Endothelial cell of umbilical vein (primary cell): ENCODE measurements around the gene C4orf50. TPM values are rescaled to one million over a fixed set of nuclear protein-coding genes. Genes with fewer than 3 reads are reported as not detected.

Experiments
- BruUV-seq: library from RNA; stranded (reverse); fragments of 400-500 nt; replicated peaks from 2 replicates; lab custom pipeline; 2021; lab: Mats Ljungman, UMichigan
- CTCF ChIA-PET: fragments of 300-600, 350-600 bp; sonication (Branson Sonifier 250); formaldehyde crosslinking; loops from one replicate; lab custom pipeline; 2021; ENCODE audit warnings: antibody characterized with exemption, inconsistent platforms; lab: Charles Lee
- POLR2A ChIA-PET: fragments of 300-600, 350-600 bp; sonication (Branson Sonifier 250); formaldehyde crosslinking; loops from one replicate; lab custom pipeline; 2021; ENCODE audit warnings: antibody characterized with exemption, inconsistent platforms; lab: Charles Lee
- DNase-seq: peaks from one replicate; pipeline ENCODE4 v3.0.0-alpha.2; 2011; ENCODE audit warnings: low read depth, low spot score
- FAIRE-seq: peaks from 2 replicates; lab custom pipeline; 2011; peaks lifted over from hg19 to GRCh38; lab: Jason Lieb, UNC
- H2AFZ ChIP-seq: 2 replicates; pipeline ENCODE4 v1.6.0; 2012; ENCODE audit warnings: low read depth, low read length, control low read depth, inconsistent platforms
- H3K27ac ChIP-seq: 2 replicates; pipeline ENCODE4 v1.5.1; 2011; ENCODE audit warnings: low read depth, mild to moderate bottlenecking, control low read depth, low read length, moderate library complexity; ENCODE audit not compliant: insufficient read depth
- H3K27me3 ChIP-seq, 2 experiments: 2 replicates each; pipeline versions ENCODE4 v1.6.0 to v1.6.1; 2011; ENCODE audit warnings: low read length in 2 of 2, mixed read lengths in 1 of 2; ENCODE audit not compliant: control insufficient read depth in 2 of 2, insufficient read depth in 2 of 2
- H3K36me3 ChIP-seq, 2 experiments: 2 replicates in 1 of 2; 3 replicates in 1 of 2; pipeline ENCODE4 v1.5.1; 2011; ENCODE audit warnings: low read length in 2 of 2, mild to moderate bottlenecking in 1 of 2, moderate library complexity in 1 of 2; ENCODE audit not compliant: control insufficient read depth in 2 of 2, insufficient read depth in 2 of 2; ENCODE audit errors: extremely low read depth in 1 of 2
- H3K4me1 ChIP-seq: 3 replicates; pipeline ENCODE4 v1.5.1; 2011; ENCODE audit warnings: mild to moderate bottlenecking, low read length; ENCODE audit not compliant: control insufficient read depth, insufficient read depth; ENCODE audit errors: extremely low read depth
- H3K4me2 ChIP-seq: 2 replicates; pipeline ENCODE4 v1.6.1; 2011; ENCODE audit warnings: low read length, control low read depth, mixed read lengths; ENCODE audit not compliant: insufficient read depth
- H3K4me3 ChIP-seq, 3 experiments: fragments of 200-600 bp in 1 of 3; sonication (generic), shearing (Covaris generic) in 1 of 3; replicated peaks in 1 of 3; 2 replicates each; pipeline ENCODE4 v1.5.1; 2011 to 2016; ENCODE audit warnings: control low read depth in 3 of 3, low read length in 3 of 3, mild to moderate bottlenecking in 2 of 3, inconsistent platforms in 1 of 3, low read depth in 1 of 3, moderate library complexity in 1 of 3; ENCODE audit not compliant: insufficient read depth in 1 of 3
- H3K79me2 ChIP-seq: 2 replicates; pipeline ENCODE4 v1.6.0; 2012; ENCODE audit warnings: low read length, inconsistent platforms; ENCODE audit not compliant: control insufficient read depth, insufficient read depth
- H3K9ac ChIP-seq: replicated peaks from 2 replicates; pipeline ENCODE3; 2011; ENCODE audit warnings: low read length, control low read depth; ENCODE audit not compliant: insufficient read depth; ENCODE audit errors: extremely low read depth
- H3K9me1 ChIP-seq: replicated peaks from 3 replicates; pipeline ENCODE4 v1.6.0; 2011; ENCODE audit warnings: mild to moderate bottlenecking, low read length; ENCODE audit not compliant: control insufficient read depth, insufficient read depth; ENCODE audit errors: extremely low read depth
- H3K9me3 ChIP-seq: replicated peaks from 2 replicates; pipeline ENCODE4 v1.5.1; 2012; ENCODE audit warnings: low read length, inconsistent platforms; ENCODE audit not compliant: control insufficient read depth, insufficient read depth
- H4K20me1 ChIP-seq: replicated peaks from 2 replicates; pipeline ENCODE3; 2011; ENCODE audit warnings: mild to moderate bottlenecking, low read length; ENCODE audit not compliant: control insufficient read depth, insufficient read depth; ENCODE audit errors: extremely low read depth
- EZH2 ChIP-seq: IDR thresholded peaks from 2 replicates; pipeline ENCODE4 v1.6.1; 2012; ENCODE audit warnings: borderline replicate concordance, low read depth, mild to moderate bottlenecking, moderate library complexity, low read length, inconsistent platforms; ENCODE audit not compliant: severe bottlenecking
- FOS ChIP-seq: IDR thresholded peaks from 2 replicates; pipeline ENCODE4 v1.6.1; 2011; ENCODE audit warnings: mild to moderate bottlenecking, low read length, moderate library complexity, borderline replicate concordance; ENCODE audit not compliant: insufficient read depth
- GATA2 ChIP-seq: IDR thresholded peaks from 2 replicates; pipeline ENCODE4 v1.7.0; 2011; ENCODE audit warnings: low read depth, mild to moderate bottlenecking, moderate library complexity, mixed read lengths, low read length; ENCODE audit not compliant: insufficient read length, insufficient read depth
- JUN ChIP-seq: IDR thresholded peaks from 2 replicates; pipeline ENCODE4 v1.6.1; 2011; ENCODE audit warnings: borderline replicate concordance, low read depth; ENCODE audit not compliant: insufficient read length, insufficient read depth
- MAX ChIP-seq: IDR thresholded peaks from 2 replicates; pipeline ENCODE4 v1.6.1; 2011; ENCODE audit not compliant: insufficient read depth, insufficient read length
- MYC ChIP-seq: IDR thresholded peaks from one replicate; pipeline ENCODE4 v1.6.1; 2011; ENCODE audit warnings: mild to moderate bottlenecking, low read depth, low read length
- POLR2A ChIP-seq: IDR thresholded peaks from 2 replicates; pipeline ENCODE4 v1.6.1; 2012; ENCODE audit warnings: low read depth, mild to moderate bottlenecking, control low read depth, low read length
- POLR2AphosphoS5 ChIP-seq: IDR thresholded peaks from 2 replicates; pipeline ENCODE4 v1.6.1; 2012; ENCODE audit warnings: low read depth, mild to moderate bottlenecking, control low read depth, low read length, moderate library complexity; ENCODE audit not compliant: insufficient read depth
- dilution Hi-C: fragments of 300-500 bp; cut with MboI; formaldehyde crosslinking; loops from one replicate; pipeline ENCODE4 v1.15.0; 2019; ENCODE audit warnings: low sequenced_read_pairs; ENCODE audit not compliant: extremely low pct_ligation_motif_present
- intact Hi-C: fragments of 100-400 bp; cut with micrococcal nuclease; formaldehyde crosslinking; loops from one replicate; pipeline ENCODE4 v1.10.0; 2022
- polyA plus RNA-seq, 4 experiments: library from polyadenylated mRNA; depleted of rRNA in 3 of 4; stranded (reverse) in 3 of 4; unstranded in 1 of 4; fragments of >200 nt; gene quantifications; 2 replicates each; pipeline versions ENCODE4 v1.2.1 to v1.2.3, GENCODE V29; 2011 to 2012; ENCODE audit warnings: missing spikeins in 1 of 4
- total RNA-seq: library from RNA; stranded (reverse); gene quantifications from 2 replicates; pipeline ENCODE4 v1.2.3, GENCODE V29; 2021
- TF ChIP-seq, protein P1 (sequence below), 2 donors: IDR thresholded peaks; 1 replicate in 1 of 2; 2 replicates in 1 of 2; pipeline ENCODE4 v1.5.1; 2011; ENCODE audit warnings: low read length in 2 of 2, mild to moderate bottlenecking in 2 of 2, moderate library complexity in 2 of 2, control low read depth in 1 of 2, inconsistent platforms in 1 of 2, low read depth in 1 of 2; ENCODE audit not compliant: insufficient read depth in 1 of 2; ENCODE audit errors: extremely low read depth in 1 of 2

C4orf50 gene
- total and polyA plus RNA-seq, 2 donors (not counting 3 experiments of a cell fraction or from before 2014, with no cell fraction given), result not detected

DNA sequence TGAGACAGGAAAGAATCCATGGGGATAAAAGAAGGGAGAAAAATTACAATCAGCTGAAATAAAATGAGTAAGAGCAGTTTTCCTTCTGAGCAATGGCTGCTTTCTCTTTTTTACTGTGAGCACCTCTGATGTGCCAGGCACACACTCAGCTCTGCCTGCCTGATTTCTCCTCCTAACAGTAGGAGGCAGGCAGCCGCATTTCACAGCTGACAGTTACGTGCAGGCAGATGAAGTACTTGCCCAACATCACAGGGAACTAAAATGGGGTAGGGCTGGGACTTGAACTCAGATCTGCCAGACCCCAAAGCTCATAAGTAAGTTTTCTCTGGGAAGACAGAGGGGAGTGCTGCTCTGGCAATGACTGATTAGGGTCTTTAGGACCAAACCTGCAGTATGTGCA, 54.6 kb downstream of the C4orf50 start:
- ChIA-PET CTCF (interaction anchor here (3.8 kb wide), 1 partner anchor 34 kb away, joined by 13 read pairs; no protein-coding TSS in a partner anchor), POLR2A (no interaction called here)
- no peaks in the 10 kb centered on the region for H3K9me1 ChIP-seq
- FAIRE-seq, result no peak
- no peak overlapping the region for H3K27ac ChIP-seq
- dilution Hi-C loops (no loop called here), intact Hi-C loops (no loop called here)
- no peak for DNase-seq
- no peaks in the 10 kb centered on the region for H4K20me1 ChIP-seq
- H3K27me3 ChIP-seq, result no peaks in the 10 kb centered on the region
- no peak overlapping the region for H2AFZ ChIP-seq
- no TSS peak for BruUV-seq
- TF ChIP-seq GATA2 (no peak), MAX (no peak), EZH2 (no peak), POLR2A (no peak), JUN (no peak), MYC (no peak), POLR2AphosphoS5 (no peak), FOS (no peak)
- TF ChIP-seq, protein P1, sequence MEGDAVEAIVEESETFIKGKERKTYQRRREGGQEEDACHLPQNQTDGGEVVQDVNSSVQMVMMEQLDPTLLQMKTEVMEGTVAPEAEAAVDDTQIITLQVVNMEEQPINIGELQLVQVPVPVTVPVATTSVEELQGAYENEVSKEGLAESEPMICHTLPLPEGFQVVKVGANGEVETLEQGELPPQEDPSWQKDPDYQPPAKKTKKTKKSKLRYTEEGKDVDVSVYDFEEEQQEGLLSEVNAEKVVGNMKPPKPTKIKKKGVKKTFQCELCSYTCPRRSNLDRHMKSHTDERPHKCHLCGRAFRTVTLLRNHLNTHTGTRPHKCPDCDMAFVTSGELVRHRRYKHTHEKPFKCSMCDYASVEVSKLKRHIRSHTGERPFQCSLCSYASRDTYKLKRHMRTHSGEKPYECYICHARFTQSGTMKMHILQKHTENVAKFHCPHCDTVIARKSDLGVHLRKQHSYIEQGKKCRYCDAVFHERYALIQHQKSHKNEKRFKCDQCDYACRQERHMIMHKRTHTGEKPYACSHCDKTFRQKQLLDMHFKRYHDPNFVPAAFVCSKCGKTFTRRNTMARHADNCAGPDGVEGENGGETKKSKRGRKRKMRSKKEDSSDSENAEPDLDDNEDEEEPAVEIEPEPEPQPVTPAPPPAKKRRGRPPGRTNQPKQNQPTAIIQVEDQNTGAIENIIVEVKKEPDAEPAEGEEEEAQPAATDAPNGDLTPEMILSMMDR (IDR thresholded peaks at IDR 0.05; ENCODE audit: extremely low read depth in 1 of 2, insufficient read depth in 1 of 2, low read depth in 1 of 2, low read length in 2 of 2), result no peak
- H3K9ac ChIP-seq, result no peak overlapping the region
- H3K36me3 ChIP-seq, result no peaks in the 10 kb centered on the region
- no peaks in the 10 kb centered on the region for H3K4me1 ChIP-seq
- no peak overlapping the region for H3K4me2 ChIP-seq
- H3K9me3 ChIP-seq, result no peaks in the 10 kb centered on the region
- H3K4me3 ChIP-seq, result no peak overlapping the region
- H3K79me2 ChIP-seq, result no peaks in the 10 kb centered on the region
